ENCODE data around the gene CEMIP.

DNA sequence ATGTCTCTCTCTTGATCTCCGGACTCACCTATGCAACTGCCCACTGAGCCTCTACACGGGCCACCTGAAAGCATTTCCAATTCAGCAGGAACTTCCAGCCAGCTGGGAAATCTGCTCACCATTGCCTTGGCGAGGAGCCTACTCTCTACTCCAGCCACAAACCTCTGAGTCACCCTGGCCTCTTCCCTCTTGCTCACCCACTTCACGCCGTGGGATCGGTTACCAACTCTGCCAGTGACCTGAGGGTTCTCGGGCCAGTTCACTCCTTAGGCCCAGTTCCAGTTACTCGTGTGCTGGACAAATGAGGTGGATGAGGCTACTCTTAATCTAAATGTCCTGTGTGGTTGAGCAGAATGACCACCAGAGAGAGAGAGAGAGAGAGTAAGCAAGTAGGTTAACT is 70.1 kb downstream of the CEMIP start:
- TF ChIP-seq YY1 (tag by site-specific recombination; IDR thresholded peaks at IDR 0.05), result no peak
- TF ChIP-seq, protein P1, sequence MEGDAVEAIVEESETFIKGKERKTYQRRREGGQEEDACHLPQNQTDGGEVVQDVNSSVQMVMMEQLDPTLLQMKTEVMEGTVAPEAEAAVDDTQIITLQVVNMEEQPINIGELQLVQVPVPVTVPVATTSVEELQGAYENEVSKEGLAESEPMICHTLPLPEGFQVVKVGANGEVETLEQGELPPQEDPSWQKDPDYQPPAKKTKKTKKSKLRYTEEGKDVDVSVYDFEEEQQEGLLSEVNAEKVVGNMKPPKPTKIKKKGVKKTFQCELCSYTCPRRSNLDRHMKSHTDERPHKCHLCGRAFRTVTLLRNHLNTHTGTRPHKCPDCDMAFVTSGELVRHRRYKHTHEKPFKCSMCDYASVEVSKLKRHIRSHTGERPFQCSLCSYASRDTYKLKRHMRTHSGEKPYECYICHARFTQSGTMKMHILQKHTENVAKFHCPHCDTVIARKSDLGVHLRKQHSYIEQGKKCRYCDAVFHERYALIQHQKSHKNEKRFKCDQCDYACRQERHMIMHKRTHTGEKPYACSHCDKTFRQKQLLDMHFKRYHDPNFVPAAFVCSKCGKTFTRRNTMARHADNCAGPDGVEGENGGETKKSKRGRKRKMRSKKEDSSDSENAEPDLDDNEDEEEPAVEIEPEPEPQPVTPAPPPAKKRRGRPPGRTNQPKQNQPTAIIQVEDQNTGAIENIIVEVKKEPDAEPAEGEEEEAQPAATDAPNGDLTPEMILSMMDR (tag by site-specific recombination; IDR thresholded peaks at IDR 0.05), result no peak
- no peak for TF ChIP-seq AEBP2 (tag by site-specific recombination; IDR thresholded peaks at IDR 0.05; ENCODE audit: borderline replicate concordance)
- TF ChIP-seq SCRT2 (tag by site-specific recombination; IDR thresholded peaks at IDR 0.05), result no peak
- no peak for TF ChIP-seq ZNF175 (tag by site-specific recombination; IDR thresholded peaks at IDR 0.05)
- no peak for TF ChIP-seq ZNF558 (tag by site-specific recombination; IDR thresholded peaks at IDR 0.05)
- TF ChIP-seq SP7 (tag by site-specific recombination; IDR thresholded peaks at IDR 0.05), result no peak
- TF ChIP-seq ZNF354C (tag by site-specific recombination; IDR thresholded peaks at IDR 0.05; ENCODE audit: borderline replicate concordance, low read depth), result no peak
- TF ChIP-seq ZNF76 (tag by site-specific recombination; IDR thresholded peaks at IDR 0.05; ENCODE audit: borderline replicate concordance, low read depth), result no peak
- no peak for TF ChIP-seq ZNF514 (tag by site-specific recombination; IDR thresholded peaks at IDR 0.05)
- TF ChIP-seq REST (tag by site-specific recombination; IDR thresholded peaks at IDR 0.05), result no peak

Measured in HEK293 (cell line).